Measurements from ENCODE around the gene FBLN5.

DNA sequence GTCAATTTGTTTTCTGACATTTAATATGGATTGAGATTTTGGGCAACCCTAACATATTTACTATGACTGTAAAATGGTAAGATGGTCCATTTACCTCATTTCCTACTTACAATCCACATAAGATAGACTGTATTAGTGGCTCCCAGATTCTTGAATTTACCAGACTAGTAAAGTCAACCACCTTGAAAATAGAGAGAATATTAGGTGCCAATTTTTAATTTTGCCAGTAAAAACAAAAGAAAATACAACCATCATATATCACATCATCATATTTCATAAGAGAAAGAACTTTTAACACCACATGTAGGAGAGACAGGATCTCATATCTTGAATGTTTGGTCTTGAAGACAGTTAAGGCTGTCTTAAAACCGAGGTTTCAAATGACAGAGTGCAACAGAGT, 7.7 kb upstream of the FBLN5 start:
- TF ChIP-seq POLR2A (IDR thresholded peaks at IDR 0.05), result no peak
- TF ChIP-seq, protein P1, sequence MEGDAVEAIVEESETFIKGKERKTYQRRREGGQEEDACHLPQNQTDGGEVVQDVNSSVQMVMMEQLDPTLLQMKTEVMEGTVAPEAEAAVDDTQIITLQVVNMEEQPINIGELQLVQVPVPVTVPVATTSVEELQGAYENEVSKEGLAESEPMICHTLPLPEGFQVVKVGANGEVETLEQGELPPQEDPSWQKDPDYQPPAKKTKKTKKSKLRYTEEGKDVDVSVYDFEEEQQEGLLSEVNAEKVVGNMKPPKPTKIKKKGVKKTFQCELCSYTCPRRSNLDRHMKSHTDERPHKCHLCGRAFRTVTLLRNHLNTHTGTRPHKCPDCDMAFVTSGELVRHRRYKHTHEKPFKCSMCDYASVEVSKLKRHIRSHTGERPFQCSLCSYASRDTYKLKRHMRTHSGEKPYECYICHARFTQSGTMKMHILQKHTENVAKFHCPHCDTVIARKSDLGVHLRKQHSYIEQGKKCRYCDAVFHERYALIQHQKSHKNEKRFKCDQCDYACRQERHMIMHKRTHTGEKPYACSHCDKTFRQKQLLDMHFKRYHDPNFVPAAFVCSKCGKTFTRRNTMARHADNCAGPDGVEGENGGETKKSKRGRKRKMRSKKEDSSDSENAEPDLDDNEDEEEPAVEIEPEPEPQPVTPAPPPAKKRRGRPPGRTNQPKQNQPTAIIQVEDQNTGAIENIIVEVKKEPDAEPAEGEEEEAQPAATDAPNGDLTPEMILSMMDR (IDR thresholded peaks at IDR 0.05), result no peak
